Activated B cell treated with CpG ODN at 0.5 μM for 24 hours (primary cell): ENCODE measurements around the gene DDX24. TPM values are rescaled to one million over a fixed set of nuclear protein-coding genes. Genes with fewer than 3 reads are reported as not detected.

Experiments used
- ATAC-seq: fragments of 200-7000 bp; cut with Tn5 transposase; one replicate; pipeline ENCODE4 v1.10.0; 2021; ENCODE audit warnings: low read depth, mild to moderate bottlenecking, moderate library complexity
- CTCF ChIA-PET: fragments of 350-600 bp; sonication (Branson Sonifier 250); formaldehyde crosslinking; loops from one replicate; lab custom pipeline; 2021; ENCODE audit warnings: antibody characterized with exemption; lab: Charles Lee
- POLR2A ChIA-PET: fragments of 350-600 bp; sonication (Branson Sonifier 250); formaldehyde crosslinking; loops from one replicate; lab custom pipeline; 2021; ENCODE audit warnings: antibody characterized with exemption; lab: Charles Lee
- DNase-seq: peaks from one replicate; pipeline ENCODE4 v3.0.0; 2022
- H3K27ac Mint-ChIP-seq: one replicate; pipeline ENCODE4 v1.8.0; 2020; ENCODE audit warnings: mixed read lengths
- H3K27me3 Mint-ChIP-seq: one replicate; pipeline ENCODE4 v1.8.0; 2021; ENCODE audit warnings: mixed read lengths
- H3K36me3 Mint-ChIP-seq: one replicate; pipeline ENCODE4 v1.8.0; 2021; ENCODE audit warnings: low read depth, mixed read lengths
- H3K4me1 Mint-ChIP-seq: one replicate; pipeline ENCODE4 v1.8.0; 2021; ENCODE audit warnings: mixed read lengths
- H3K4me3 Mint-ChIP-seq: one replicate; pipeline ENCODE4 v1.8.0; 2020; ENCODE audit warnings: mild to moderate bottlenecking, mixed read lengths
- H3K9me3 Mint-ChIP-seq: one replicate; pipeline ENCODE4 v1.8.0; 2020; ENCODE audit warnings: mixed read lengths
- intact Hi-C: fragments of 100-400 bp; cut with micrococcal nuclease; formaldehyde crosslinking; loops from one replicate; pipeline ENCODE4 v1.15.1; 2024
- total RNA-seq: library from RNA; stranded (reverse); gene quantifications from 2 replicates; pipeline ENCODE4 v1.2.3, GENCODE V29; 2022
- TF ChIP-seq, protein P1 (sequence below): fragments of 200-600 bp; IDR thresholded peaks from one replicate; pipeline ENCODE4 v1.8.0; 2022; ENCODE audit warnings: antibody characterized with exemption, mild to moderate bottlenecking

The DDX24 gene
- total RNA-seq, 1 donor from 2014 or later = 169 TPM

DNA sequence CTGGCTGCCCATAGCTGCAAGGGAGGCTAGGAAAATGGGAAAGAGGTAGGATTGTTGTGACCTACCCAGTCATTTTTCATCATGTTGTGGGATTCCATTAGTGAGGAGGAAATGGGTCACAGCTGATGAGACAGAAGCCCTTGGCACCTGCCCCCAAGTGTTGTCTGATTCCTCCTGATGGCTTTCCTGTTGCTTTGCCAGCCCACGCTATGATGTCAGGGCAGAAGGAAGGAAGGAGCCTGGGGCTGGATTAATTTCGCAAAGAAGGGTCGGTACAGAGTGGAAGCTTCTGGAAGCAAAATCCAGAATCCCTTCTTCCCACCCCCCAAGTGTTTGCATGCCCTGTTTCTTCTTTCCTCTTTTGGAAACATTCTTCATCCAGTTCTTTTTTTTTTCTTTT lies 46.1 kb downstream of the DDX24 start:
- no peak overlapping the region for H3K4me3 Mint-ChIP-seq
- no peak overlapping the region for H3K27ac Mint-ChIP-seq
- no peaks in the 10 kb centered on the region for H3K9me3 Mint-ChIP-seq
- DNase-seq (no peak), ATAC-seq (no peak)
- ChIA-PET CTCF (interaction anchor here (1.1 to 4.3 kb wide), 7 partner anchors 94 to 147 kb away, joined by 3 to 77 read pairs (median 16); partner anchors contain the start of gene IFI27L2), POLR2A (no interaction called here)
- intact Hi-C loops = no loop called here
- H3K36me3 Mint-ChIP-seq = no peaks in the 10 kb centered on the region
- no peaks in the 10 kb centered on the region for H3K4me1 Mint-ChIP-seq
- TF ChIP-seq, protein P1, sequence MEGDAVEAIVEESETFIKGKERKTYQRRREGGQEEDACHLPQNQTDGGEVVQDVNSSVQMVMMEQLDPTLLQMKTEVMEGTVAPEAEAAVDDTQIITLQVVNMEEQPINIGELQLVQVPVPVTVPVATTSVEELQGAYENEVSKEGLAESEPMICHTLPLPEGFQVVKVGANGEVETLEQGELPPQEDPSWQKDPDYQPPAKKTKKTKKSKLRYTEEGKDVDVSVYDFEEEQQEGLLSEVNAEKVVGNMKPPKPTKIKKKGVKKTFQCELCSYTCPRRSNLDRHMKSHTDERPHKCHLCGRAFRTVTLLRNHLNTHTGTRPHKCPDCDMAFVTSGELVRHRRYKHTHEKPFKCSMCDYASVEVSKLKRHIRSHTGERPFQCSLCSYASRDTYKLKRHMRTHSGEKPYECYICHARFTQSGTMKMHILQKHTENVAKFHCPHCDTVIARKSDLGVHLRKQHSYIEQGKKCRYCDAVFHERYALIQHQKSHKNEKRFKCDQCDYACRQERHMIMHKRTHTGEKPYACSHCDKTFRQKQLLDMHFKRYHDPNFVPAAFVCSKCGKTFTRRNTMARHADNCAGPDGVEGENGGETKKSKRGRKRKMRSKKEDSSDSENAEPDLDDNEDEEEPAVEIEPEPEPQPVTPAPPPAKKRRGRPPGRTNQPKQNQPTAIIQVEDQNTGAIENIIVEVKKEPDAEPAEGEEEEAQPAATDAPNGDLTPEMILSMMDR = no peak
- peaks cover 2% of the 10 kb centered on the region for H3K27me3 Mint-ChIP-seq

DNA sequence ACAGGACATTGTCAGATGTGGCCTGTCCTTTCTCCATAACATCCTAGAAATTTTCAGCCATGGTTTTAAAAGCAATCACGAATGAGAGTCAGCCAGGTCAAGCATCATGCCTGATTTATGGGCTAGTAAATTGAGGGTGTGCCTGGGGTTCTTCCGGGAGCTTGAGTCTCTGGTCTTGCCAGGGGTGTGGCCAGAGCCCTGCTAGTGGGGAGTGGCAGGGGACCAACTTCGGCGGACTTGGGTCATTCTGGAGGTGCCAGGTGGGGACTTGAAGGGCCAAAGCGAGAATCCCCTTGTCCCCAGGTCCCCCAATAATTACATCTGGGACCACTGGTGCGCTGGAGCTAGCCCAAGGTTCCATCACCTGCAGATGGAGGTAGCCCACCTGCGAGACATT lies 49.1 kb downstream of the DDX24 start:
- H3K27ac Mint-ChIP-seq = no peak overlapping the region
- TF ChIP-seq, protein P1 = no peak
- no peaks in the 10 kb centered on the region for H3K9me3 Mint-ChIP-seq
- H3K4me3 Mint-ChIP-seq = no peak overlapping the region
- H3K36me3 Mint-ChIP-seq = no peaks in the 10 kb centered on the region
- intact Hi-C loops = no loop called here
- POLR2A ChIA-PET = no interaction called here
- no peaks in the 10 kb centered on the region for H3K4me1 Mint-ChIP-seq
- peaks cover 3% of the 10 kb centered on the region for H3K27me3 Mint-ChIP-seq
- CTCF ChIA-PET = interaction anchor here (1.5 kb wide), 1 partner anchor 105 kb away, joined by 5 read pairs; no protein-coding TSS in a partner anchor
- DNase-seq = no peak
- no peak for ATAC-seq

DNA sequence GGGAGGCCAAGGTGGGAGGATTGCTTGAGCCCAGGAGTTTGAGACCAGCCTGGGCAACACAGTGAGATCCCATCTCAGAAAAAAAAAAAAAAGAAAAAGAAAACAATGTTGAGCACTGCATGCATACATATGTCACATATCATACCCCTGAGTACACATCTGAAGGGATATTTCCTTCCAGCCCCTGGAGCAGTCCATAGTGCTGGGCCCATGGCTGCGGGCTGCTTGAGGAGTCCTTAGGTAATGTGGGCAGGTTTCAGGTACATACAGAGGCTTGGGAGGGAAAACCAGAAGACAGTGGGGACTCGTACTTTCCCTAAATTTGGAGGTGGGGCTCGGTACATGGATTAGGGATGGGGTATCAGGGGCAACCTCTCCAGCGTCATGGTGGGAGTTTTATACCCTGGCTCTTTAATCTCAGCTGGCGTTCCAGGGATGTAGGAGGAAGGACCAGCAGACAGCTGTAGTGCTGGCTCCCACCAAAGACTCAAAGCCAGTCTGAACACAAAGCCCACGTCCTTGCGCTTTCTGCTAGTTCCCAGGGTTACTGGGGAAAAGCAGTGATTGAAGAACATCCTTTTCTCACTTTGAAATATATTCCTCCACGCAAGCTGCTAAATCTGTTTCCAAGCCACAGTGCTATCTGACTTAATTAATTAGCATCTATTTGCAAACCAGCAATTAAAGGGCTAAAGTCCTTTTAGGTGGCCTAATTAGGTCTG lies 49.7 kb downstream of the DDX24 start:
- intact Hi-C loops = no loop called here
- H3K4me3 Mint-ChIP-seq = no peak overlapping the region
- H3K36me3 Mint-ChIP-seq = no peaks in the 10 kb centered on the region
- DNase-seq = no peak
- peaks cover 3% of the 10 kb centered on the region for H3K27me3 Mint-ChIP-seq
- H3K4me1 Mint-ChIP-seq = no peaks in the 10 kb centered on the region
- TF ChIP-seq, protein P1 = no peak
- POLR2A ChIA-PET = no interaction called here
- CTCF ChIA-PET = interaction anchor here (1.5 kb wide), 1 partner anchor 105 kb away, joined by 5 read pairs; no protein-coding TSS in a partner anchor
- no peaks in the 10 kb centered on the region for H3K9me3 Mint-ChIP-seq
- H3K27ac Mint-ChIP-seq = no peak overlapping the region
- no peak for ATAC-seq

DNA sequence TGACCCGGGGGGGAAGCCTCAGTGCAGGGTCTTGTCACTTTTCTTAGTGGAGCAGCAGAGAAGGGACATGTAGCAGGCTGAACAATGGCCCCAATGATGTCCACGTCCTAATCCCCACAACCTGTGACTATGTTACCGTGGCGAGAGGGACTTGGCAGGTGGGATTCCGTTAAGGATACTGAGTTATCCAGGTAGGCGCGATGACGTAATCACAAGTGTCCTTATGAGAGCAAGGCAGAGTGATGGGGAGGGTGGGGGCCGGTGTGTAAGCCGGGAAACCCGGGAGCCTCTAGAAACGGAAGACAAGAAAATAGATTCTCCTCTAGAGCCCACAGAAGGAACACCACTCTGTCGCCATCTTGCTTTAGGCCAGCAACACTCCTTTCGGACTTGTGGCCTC lies 50.4 kb downstream of the DDX24 start:
- no peak for DNase-seq
- Mint-ChIP-seq H3K4me3 (no peak overlapping the region), H3K9me3 (no peaks in the 10 kb centered on the region), H3K36me3 (no peaks in the 10 kb centered on the region), H3K27me3 (peaks cover 7% of the 10 kb centered on the region), H3K4me1 (peaks cover 5% of the 10 kb centered on the region), H3K27ac (no peak overlapping the region)
- TF ChIP-seq, protein P1 = no peak
- ATAC-seq = no peak
- ChIA-PET POLR2A (interaction anchor here (0.7 kb wide), 1 partner anchor 460 kb away, joined by 3 read pairs; no protein-coding TSS in a partner anchor), CTCF (no interaction called here)
- intact Hi-C loops = no loop called here

DNA sequence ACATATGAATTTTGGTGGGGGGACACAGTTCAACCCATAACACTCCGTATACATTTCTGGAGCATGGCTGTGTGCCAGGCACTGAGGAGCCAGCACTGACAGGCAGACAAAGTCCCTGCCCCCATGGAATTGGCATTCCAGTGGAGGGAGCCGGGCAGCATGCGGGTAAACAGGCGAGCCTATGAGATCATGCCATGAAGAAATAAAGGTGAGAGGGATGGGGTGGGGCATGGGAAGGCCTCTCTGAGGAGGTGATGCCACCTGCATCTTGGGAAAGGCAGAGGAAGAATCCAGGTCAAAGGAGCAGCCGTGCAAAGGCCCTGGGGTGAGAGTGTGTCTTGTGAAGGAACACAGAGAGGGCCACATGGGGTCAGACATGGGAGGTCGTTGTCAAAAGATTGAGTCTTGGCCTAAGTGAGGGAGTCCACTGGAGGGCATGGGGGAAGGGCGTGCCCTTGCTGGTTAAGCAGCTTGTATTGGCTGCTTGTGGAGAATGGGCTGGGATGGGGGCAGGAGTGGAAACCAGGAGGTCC lies 51.3 kb downstream of the DDX24 start:
- H3K27ac Mint-ChIP-seq = no peak overlapping the region
- CTCF ChIA-PET = interaction anchor here (0.9 to 1.5 kb wide), 2 partner anchors 90 to 107 kb away, joined by 3 to 5 read pairs; no protein-coding TSS in a partner anchor
- no peaks in the 10 kb centered on the region for H3K9me3 Mint-ChIP-seq
- peaks cover 8% of the 10 kb centered on the region for H3K27me3 Mint-ChIP-seq
- no peak overlapping the region for H3K4me3 Mint-ChIP-seq
- TF ChIP-seq, protein P1 = no peak
- POLR2A ChIA-PET = interaction anchor here (0.7 kb wide), 1 partner anchor 460 kb away, joined by 3 read pairs; no protein-coding TSS in a partner anchor
- ATAC-seq (no peak), DNase-seq (no peak)
- H3K36me3 Mint-ChIP-seq = no peaks in the 10 kb centered on the region
- peaks cover 5% of the 10 kb centered on the region for H3K4me1 Mint-ChIP-seq
- intact Hi-C loops = no loop called here
